Smooth muscle cell of the brain vasculature (primary cell): ENCODE results near the gene RIPOR3.
"Not testable (repeated sequence)": the region's sequence is repeated elsewhere in the genome, so short reads cannot be mapped to it uniquely, and the experiment has no call there.

Experiments
- DNase-seq: peaks from one replicate; pipeline ENCODE4 v3.0.0-alpha.2; 2012; ENCODE audit warnings: low read depth, low spot score

RIPOR3 gene

DNA sequence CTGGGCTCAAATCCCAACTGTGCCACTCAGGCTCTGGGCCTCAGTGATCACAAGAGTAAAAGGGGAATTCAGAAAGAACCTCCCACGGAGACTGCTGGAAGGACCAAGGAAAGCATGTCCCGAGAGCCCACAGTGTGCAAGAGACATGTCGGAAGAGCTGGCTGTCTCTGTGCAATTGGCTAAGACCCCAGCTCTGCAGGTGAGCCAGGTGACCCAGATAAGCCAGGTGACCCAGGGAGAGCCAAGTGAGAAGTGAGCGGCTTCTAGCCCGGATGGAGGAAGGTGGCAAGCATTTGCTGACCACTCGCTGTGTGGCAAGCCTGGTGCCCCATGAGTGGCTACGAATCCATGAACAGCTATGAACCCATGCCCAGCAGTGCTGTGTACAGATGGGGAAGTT lies 59.1 kb downstream of the RIPOR3 start:
- no peak for DNase-seq

DNA sequence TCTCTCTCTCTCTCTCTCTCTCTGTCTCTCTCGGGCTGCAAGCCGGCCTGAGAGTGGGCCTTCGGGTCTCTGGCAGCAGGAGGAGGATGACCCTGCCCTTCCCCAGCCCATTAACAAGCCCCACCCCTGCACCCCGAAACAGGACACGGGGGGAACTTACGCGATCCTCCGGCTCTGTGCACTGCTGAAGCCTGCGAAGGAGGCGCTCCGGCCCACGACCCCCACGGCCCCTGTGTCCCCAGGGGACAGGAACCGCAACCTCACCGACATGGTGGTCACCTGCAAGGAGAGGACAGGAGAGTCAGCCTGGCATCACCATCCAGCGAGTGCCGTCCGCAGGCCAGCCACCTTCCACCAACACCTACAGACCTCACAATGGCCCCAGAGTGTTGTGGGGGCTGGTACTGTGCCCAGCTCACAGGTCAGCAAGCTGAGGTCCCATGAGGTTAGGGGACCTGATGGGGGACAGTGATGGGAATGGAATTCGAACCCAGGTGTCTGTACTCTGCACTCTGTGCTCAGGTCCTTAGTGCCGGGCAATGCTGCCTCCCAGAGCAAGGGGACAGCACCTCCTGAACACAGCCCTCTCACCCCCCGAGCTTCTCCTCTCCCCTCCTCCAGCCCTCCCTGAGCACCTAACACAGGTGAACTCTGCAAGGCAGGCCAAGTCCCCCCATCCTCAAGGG lies 60.6 kb downstream of the RIPOR3 start:
- no peak for DNase-seq

DNA sequence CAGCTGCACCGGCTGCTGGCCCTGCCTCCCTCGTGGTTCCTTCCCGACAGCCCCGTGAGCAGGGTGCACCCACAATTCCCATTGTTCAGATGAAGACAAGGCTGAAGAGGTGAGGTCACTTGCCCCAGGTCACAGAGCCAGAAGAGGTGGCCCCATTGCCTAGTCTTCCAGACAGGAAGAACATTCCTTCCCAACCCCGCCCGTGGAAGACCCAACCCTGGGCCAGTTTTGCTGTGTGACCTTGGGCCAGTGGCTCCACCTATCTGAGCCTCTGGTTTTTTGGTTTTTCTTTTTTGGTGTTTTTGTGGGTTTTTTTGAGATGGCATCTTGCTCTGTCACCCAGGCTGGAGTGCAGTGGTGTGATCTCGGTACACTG lies 61.7 kb downstream of the RIPOR3 start:
- no peak for DNase-seq

DNA sequence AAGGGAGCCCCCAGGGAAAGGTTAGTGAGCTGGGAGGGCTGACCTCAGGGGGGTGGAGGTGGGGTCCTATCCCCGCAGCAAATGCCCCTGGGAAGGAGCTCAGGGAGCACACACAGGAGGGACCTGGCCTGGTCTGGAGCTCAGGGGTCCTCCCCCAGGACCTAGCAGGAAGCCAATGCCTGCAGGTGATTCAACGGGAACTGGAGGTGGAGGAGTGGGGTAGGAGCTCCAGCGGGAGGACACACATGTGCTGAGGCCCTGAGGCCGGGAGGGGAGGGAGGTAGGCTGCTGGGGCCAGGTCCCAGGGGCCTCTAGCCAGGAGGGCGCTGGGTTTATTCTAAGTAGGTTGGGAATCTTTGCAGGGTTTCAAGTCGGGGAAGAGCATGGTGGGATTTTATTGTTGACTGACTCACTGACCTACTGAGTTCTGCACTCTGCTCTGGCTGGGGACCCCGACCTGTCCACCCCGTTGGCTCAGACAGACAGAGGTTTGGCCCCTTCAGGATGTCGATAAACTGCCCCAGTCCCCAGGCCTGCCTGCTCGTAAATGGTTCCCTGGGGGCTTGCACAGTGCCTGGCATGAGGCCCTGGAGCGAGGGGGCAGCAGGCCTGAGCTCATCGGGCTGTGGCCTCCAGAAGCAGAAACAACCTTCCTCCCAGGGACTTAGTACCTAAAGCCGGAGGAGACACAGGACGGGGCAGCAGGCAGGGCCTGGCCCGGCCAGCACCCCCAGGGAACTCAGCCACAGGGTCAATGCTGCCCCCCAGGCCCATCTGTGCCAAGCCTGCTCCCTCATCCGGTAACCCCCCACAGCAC lies 62.3 kb downstream of the RIPOR3 start:
- no peak for DNase-seq

DNA sequence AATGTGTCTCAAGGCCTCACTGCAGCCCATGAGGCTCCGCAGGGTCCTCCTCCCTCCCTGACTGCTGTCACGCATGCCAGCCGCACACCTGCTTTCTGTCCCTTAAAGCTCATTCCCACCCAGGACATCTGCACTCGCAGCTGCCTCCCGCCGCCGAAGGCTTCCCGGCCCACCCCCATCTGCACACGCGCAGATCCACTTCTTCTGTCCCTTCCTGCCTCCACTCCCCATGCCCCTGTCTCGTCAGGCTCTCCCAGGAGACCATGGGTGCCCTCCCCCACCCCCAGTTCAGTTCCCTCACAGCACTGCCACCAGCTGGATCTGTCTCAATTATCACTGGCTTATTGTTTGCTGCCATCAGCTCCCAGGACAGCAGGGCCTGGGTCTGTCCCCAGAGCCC lies 63.0 kb downstream of the RIPOR3 start:
- DNase-seq: no peak

DNA sequence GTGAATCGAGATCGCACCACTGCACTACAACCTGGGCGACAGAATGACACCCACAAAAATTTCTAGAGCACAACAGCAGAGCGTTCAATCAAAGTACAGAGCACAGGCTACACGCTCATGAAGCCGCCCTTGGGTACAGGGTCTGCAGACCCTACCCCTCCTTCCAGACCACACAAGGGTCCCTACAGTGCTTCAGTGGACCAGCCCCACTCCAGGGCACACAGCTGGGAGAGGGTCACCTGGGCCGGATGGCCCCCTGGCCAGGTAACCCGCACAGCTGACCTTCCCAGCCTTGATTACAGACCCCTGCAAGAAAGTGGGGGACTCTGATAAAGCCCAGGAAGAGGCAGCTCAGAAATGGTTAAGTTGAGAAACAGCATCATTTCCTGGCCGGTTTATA lies 63.6 kb downstream of the RIPOR3 start:
- DNase-seq: no peak

DNA sequence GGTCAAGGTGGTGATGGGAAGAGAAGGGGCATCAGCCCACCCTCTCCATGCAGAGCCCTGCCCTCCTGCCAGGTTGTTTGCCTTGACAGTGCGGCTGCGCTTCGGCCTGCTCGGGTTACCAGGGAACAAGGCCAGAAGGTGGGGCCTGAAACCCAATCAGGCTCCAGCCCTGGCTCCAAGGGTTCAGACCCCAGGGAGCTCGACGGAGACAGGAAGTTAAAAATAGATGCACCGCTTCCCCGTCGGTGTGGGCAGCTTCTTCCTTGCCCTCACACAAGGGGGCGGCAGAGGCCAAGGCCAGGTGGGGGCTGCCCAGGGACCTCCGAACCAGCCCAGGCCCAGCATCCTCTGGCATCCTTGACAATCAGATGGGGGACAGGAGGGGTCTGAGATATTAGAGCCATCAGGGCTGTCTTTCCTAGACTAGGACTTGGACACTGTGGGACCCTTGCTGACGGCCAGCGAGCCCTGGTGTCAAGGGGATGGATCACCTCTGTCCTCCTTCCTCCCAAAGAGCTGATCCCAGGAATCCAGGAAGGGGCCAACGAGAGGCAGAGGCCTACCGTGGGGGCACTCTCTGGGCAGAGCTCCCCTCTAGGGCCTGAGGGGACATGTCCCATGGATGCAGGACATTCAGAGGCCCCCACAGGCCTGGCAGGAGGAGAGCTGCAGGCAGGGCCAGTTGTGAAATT lies 65.2 kb downstream of the RIPOR3 start:
- DNase-seq: no peak

DNA sequence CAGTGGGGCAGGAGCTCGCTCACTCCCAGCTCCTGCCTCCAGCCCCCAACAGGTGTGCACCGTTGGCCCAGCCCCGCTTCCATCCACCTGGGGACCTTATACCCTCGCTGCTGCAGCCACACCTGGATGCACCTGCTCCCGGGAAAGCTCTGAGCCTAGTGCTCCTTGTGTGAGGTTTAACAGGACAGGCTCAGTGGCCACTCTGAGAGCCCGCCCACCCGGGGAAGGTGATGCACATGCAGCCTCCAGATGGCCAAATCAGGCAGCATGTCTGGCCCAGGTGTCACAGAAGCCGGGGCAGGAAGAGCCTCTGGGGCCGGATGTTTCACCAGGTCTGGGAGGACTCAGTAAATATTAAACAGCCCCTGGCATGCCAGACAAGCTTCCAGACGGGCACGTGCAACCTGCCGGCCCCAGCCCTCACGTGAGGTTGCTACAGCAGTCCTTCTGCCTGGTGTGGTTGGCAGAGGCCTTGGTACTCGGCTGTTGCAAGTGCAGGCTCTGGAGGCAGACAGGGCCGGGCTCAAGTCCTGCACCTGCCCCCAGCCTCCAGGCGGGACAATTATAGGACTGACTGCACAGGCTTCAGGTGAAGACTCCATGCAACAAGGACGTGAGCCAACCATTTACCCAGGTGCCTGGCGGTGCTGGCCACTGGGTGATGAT lies 66.9 kb downstream of the RIPOR3 start:
- DNase-seq: no peak

DNA sequence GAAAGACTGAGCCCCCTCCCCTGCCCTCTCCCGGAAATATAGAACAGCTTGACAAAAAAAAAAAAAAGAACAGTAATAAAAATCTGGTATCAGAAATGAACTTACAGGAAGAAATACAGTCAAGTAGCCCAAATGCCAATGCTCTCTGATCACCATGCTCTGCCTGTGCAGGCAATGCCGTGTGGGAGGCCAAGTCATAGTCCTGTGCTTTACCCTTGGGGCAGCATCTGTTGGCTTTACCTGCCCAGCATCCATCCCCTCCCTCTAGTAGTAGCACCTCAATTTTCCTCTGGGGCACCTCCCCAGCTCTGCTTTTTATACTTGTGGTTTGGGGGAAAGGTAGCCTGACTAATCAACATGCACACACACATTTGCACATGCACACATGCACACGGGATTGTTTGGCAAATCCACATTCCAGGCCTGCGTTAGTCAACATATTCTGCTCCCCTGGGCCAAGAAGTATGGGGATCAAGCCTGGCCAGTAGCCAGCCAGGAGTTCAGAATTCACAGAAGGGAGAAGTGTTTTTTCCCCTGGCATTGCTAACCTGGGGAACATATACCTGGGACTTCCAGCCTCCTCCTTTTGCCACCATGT lies 70.2 kb downstream of the RIPOR3 start:
- DNase-seq: no peak

DNA sequence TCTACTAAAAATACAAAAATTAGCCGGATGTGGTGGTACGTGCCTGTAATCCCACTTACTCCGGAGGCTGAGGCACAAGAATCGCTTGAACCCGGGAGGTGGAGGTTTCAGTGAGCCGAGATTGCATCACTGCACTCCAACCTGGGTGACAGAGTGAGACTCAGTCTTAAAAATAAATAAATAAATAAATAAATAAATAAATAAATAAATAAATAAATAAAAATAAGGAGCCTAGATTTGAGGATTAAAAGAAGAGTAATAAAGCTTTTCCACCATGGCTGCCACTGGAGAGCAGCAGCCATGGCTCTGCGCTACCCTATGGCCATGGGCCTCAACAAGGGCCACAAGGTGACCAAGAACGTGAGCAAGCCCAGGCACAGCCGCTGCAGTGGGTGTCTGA lies 70.9 kb downstream of the RIPOR3 start:
- DNase-seq: not testable (repeated sequence)

DNA sequence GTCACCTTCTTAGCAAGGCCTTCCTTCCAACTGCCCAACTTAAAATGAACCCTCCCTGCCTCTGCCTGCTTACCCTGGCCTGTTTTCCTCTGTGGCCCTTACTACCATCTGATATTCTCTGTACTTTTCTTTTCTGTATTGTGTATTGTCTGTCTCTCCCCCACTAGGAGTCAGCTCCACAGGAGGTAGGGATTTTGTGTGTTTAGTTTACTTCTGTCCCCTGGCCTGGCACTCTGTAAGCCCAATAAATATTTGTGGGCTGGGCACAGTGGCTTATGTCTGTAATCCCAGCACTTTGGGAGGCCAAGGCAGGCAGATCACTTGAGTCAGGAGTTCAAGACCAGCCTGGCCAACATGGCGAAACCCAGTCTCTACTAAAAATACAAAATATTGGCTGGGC lies 72.8 kb downstream of the RIPOR3 start:
- DNase-seq: no peak

DNA sequence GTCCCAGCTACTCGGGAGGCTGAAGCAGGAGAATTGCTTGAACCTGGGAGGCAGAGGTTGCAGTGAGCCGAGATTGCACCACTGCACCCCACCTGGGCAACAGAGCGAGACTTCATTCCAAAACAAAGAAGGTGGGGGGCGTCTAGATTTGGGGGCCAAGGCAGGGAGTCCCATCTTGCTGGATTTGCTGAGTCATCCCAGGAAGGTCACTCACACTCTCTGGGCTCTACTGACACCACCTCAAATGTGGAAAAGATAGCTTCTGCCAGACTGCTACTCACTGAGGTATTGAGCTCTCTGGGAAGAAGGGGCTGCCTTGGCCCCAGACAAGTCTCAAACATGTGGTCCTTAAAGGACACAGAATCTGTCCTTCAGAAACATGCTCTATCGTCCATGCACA lies 74.3 kb downstream of the RIPOR3 start:
- DNase-seq: no peak

DNA sequence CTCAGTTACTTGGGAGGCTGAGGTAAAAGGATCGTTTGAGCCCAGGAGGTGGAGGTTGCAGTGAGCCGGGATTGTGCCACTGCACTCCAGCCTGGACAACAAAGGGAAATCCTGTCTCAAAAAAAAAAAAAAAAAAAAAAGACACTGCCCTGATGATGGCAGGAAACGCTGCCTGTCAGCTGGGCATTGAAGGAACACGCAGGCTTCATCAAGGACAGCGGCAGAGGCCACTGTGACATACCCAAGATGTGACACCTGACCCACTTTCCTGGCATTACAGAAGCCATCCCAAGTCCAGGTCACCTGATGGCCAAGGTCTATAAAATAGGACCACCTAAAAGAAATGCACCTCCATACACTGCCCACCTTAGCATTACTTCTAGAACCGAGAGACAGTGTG lies 75.9 kb downstream of the RIPOR3 start:
- no peak for DNase-seq

DNA sequence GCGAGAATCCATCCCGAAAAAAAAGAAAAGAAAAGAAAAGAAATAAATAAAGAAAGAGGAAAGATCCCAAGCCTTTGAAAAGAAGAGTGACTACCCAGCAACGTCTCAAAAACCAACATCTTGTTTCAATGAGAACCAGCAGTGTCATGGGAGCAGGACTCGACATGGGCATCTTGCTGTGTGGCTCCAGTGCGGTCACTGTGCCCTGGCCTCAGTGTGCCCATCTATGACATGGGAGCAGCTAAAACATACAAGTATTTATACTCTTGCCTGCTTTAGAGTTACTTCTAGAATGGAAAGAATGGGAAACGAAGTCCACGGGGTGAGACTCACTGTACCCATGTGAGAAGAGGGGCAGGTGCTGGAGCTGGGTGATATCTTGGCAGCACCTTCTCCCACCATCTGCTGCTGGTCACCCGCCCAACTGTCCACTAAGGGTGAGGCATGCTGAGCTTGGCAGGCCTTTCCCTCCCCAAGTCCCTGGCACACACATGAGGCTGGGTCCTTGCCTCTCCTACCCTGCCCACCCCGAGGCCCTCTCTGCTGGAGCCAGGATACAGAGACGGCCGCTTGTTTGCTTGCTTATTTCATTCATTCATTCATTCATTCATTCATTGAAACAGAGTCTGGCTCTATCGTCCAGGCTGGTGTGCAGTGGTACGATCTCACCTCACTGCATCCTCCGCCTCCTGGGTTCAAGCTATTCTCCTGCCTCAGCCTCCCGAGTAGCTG lies 77.7 kb downstream of the RIPOR3 start:
- DNase-seq: no peak

DNA sequence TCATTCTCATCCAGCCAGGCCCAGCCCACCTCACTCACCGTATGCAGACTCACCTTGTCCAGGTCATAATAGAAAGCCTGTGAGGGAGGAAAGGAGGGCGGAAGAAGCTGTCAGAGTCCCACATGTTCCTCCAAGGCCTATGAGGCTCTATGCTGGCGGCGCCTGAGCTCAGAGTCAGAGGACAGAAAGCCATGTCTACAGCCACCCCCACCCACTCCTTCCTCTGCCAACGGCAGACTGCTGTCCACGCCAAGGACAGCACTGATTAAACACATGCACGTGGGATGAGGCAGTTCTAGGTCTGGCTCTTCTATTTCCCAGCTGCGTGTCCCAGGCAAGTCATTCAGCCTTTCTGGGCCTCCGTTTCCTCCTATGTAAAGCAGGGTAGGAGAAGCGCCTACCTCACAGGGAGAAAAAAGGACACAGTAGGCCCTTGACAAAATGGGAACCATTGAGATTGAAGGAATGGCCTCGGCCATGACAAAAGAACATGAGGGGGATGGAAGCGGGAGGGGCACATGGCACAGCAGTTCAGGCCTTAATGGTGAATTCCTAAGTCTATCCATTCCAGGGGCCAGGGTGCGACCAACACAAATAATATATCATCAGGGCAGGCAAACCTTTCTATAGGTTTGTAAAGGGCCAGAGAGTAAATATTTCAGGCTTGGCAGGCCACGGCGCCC lies 80.1 kb downstream of the RIPOR3 start:
- no peak for DNase-seq

DNA sequence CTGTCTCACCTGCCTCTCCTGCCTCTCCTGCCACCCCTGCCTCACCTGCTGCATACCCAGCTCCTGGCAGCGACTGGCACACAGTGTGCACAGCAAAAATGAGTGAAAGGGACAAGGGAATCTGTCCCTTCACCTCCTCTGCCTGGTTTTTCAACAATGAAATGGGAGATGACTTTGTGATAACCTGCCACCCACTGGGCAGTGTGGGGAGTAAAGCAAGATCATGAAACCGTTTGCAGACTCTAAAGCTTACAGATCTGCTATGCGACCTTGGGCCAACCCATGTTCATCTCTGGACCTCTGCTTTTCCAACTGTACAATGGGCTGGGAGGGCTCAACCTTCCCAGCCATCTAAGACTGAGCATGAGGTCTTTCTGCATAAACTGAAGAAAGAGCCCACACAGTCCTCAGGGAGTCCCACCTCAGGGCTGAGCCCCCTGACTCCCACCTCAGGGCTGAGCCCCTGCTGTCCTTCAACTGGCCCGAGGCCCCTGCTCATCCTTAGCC lies 81.1 kb downstream of the RIPOR3 start:
- no peak for DNase-seq

DNA sequence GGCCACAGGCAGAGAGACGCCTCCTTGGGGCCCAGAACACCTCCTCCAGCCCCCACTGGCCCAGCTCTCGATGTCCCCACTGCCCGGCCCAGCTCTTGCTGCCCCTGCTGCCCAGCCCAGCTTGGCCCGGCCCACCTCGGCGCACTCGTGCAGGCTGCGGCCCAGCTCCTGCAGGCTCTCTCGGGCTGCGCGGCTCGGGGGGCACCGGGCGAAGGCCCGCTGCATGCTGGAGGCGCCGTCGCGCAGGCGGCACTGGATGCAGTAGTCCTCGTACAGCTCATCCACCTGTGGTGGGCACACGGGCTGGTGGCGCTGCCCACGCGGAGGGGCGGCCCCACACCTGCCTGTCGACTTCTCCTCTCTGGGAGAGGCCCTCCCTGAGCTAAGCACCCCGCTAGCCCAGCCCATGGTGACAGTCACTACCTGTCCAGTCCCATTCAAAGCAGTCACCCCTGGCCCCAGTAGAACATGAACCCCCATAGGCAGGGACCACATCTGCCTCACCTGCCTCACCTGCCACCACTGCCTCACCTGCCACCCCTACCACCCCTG lies 81.8 kb downstream of the RIPOR3 start:
- DNase-seq: no peak

DNA sequence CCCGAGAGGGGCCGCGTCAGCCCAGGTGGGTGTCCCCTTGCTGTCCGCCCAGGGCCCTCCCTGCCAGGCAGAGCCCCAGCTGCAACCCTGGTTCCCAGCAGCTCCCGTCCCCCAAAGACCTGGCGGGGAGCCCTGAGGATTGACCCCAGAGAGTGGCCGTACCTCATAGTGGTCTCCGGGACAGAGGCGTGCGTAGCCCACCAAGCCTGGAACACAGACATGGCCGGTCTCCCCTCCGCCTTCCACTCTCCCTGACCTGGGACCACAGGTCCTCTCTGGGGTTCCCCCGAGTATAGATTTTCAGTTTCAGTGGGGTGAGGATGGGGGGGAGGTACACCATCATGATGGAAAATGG lies 82.6 kb downstream of the RIPOR3 start:
- DNase-seq: no peak

DNA sequence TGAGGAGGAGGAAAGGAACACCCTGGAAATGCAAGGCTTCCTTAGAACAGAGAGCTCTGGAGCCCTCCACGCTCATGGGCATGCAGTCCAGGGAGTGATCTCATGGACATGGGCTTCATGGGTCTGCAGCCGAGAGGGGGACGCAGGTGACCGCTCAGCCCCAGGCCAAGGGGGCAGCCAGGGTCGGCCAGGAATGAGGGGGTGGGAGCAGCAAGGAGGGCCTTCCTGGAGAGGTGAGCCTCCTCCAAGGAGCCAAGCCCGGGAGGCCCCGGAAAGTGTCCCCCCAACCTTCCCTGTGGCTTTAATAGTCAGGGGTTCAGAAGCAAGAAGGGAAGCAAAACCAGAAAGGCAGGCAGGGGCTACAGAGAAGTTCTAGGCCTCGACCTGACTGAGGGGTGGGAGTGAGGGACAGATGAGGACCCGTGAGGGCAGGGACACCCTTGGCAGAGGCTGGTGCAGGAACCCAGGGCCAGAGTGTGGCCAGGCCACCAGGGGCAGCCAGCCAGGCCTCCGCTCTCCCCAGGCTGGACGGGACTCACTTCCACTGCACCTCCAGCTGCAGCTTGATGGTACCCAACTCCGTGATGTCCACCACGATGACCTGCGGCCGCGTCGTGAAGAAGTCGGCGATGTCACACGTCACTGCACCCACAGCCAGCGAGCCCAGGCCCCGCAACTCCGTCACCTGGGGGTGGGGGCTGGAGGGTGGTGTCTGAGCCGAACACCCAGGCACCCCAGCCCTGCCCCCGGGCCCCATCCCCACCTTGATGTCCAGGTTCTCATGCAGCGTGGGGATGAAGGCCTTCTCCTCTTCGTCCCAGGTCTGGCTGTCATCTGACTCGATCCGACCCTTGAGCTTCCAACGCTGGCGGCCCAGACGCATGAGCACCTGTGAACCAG lies 83.2 kb downstream of the RIPOR3 start:
- no peak for DNase-seq
